ENCODE results near the gene PCDHGB4.
A peak's percentile ranks its signal among the peaks of the same experiment; 100 is the strongest.
"Not testable (repeated sequence)": the region's sequence is repeated elsewhere in the genome, so short reads cannot be mapped to it uniquely, and the experiment has no call there.

PCDHGB4 gene

GRCh38 chr5:141387557-141388311 lies at the start of gene PCDHGB4:
PCDHGB4 (plus strand) TSS chr5:141387698; CDS start chr5:141387885, 187 bp downstream.
- not testable (repeated sequence) for DNase-seq (ENCODE audit: low read depth)

GRCh38 chr5:141338538-141339306 lies 48.8 kb upstream of the PCDHGB4 start, which contains the start of gene PCDHGA2:
PCDHGA2 (plus strand) TSS chr5:141338760.
- DNase-seq (ENCODE audit: low read depth) = no peak

DNA sequence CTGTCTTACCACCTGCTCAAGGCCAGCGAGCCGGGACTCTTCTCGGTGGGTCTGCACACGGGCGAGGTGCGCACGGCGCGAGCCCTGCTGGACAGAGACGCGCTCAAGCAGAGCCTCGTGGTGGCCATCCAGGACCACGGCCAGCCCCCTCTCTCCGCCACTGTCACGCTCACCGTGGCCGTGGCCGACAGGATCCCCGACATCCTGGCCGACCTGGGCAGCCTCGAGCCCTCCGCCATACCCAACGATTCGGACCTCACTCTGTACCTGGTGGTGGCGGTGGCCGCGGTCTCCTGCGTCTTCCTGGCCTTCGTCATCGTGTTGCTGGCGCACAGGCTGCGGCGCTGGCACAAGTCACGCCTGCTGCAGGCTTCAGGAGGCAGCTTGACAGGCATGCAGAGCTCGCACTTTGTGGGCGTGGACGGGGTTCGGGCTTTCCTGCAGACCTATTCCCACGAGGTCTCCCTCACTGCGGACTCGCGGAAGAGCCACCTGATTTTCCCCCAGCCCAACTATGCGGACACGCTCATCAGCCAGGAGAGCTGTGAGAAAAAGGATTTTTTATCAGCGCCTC lies 46.6 kb upstream of the PCDHGB4 start:
- DNase-seq (ENCODE audit: low read depth) = not testable (repeated sequence)

GRCh38 chr5:141342773-141343172 lies 44.7 kb upstream of the PCDHGB4 start:
- DNase-seq (ENCODE audit: low read depth) = no peak

DNA sequence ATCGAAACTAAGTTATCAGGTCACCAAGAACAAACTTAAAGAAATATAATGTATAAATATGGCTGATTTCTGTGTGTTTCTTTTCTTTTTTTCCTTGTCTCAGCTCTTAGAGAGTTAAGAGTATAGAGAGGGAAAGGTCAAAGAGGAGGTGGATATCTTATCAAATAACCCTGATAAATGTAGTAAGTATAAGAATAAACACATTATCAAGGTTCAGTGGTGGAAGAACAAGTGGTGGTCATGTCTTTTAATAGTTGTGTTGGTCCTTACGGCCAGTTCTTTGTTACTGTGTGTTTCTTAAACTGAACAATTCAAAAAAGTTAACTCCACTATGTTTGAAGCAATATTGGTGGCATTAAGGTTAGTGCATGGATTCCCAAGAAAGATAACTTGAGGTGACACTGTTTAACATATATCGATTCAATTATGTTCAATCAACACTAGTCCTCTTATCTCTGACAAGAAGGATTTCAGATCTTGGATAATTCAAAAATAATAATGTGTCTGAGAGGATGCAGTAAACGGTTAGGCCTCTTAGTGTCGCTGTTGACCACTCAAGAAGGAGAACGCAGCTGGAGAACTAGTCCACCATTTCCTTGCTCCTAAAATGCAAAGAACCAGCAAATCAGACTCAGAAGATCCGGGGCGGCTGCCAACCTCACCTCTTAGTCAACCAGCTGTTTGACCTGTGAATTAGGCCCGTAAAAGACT lies 44.1 kb upstream of the PCDHGB4 start, which contains the start of gene PCDHGA3:
Gene PCDHGA3 (plus strand): TSS at position 588 of the 711 bp plus-strand sequence. CDS start 205 bp downstream, outside the sequence.
- no peak for DNase-seq (ENCODE audit: low read depth)

GRCh38 chr5:141343953-141344463 lies 43.5 kb upstream of the PCDHGB4 start:
- DNase-seq (ENCODE audit: low read depth) = no peak

- DNase-seq (ENCODE audit: low read depth) = no peak
Measured at GRCh38 chr5:141345327-141345726, 42.2 kb upstream of the PCDHGB4 start.

- not testable (repeated sequence) for DNase-seq (ENCODE audit: low read depth)
Measured at GRCh38 chr5:141346017-141346416, 41.5 kb upstream of the PCDHGB4 start.

DNA sequence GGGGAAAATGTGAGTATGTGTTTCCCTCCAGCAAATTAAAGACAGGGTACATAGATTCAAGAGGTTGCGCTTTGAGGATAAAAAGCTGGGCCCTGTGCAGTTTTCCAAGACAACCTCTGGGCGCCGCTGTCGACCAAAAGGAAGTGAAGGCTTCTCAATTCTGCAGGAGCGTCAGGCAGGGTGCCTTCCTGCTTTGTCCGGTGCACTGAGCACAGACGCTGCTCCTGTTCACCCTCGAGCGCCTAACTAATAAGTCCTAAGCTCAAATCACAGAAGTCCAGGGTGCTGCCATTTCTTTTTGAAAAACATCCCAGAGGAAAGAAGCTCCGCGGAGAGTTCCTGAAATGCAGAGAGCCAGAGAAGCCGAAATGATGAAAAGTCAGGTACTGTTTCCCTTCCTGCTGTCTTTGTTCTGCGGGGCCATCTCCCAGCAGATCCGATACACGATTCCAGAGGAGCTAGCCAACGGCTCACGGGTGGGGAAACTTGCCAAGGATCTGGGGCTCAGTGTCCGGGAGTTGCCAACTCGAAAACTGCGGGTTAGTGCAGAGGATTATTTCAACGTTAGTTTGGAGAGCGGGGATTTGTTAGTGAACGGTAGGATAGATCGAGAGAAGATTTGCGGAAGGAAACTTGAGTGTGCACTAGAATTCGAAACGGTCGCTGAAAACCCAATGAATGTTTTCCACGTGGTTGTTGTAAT lies 37.4 kb upstream of the PCDHGB4 start, which contains the start of gene PCDHGB1:
Gene PCDHGB1 (plus strand): TSS at position 183 of the 703 bp plus-strand sequence. CDS start 162 bp downstream, at position 345.
- no peak for DNase-seq (ENCODE audit: low read depth)

DNA sequence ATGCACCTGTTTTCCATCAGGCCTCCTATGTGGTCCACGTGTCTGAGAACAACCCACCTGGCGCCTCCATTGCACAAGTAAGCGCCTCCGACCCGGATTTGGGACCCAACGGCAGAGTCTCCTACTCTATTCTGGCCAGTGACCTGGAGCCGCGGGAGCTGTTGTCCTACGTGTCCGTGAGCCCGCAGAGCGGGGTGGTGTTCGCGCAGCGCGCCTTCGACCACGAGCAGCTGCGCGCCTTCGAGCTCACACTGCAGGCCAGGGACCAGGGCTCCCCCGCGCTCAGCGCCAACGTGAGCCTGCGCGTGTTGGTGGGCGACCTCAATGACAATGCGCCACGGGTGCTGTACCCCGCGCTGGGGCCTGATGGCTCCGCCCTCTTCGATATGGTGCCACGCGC lies 35.9 kb upstream of the PCDHGB4 start:
- no peak for DNase-seq (ENCODE audit: low read depth)

DNA sequence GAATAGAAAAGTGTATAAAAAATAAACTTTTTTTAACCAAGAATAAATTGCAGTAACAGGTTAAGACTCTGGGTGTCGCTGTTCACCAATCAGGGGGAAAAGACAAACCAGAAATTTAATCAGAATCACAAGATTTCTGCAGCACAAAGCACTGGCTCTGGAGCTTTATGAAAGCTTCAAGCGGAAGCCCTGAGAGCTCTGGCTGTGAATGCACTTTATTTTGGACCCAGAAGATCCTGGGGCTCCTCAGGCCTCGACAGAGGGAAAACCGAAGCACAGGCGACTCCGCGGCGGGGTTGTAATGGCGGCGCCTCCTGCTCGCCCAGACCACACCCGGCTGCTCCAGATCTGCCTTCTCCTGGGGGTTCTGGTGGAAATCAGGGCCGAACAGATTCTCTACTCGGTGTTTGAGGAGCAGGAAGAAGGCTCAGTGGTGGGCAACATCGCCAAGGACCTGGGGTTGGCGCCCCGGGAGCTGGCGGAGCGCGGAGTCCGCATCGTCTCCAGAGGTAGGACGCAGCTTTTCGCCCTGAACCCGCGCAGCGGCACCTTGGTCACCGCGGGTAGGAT lies 32.5 kb upstream of the PCDHGB4 start, which contains the start of gene PCDHGA4:
Gene PCDHGA4 (plus strand): TSS at position 122 of the 570 bp plus-strand sequence. CDS start 87 bp downstream, at position 209.
- no peak for DNase-seq (ENCODE audit: low read depth)

DNA sequence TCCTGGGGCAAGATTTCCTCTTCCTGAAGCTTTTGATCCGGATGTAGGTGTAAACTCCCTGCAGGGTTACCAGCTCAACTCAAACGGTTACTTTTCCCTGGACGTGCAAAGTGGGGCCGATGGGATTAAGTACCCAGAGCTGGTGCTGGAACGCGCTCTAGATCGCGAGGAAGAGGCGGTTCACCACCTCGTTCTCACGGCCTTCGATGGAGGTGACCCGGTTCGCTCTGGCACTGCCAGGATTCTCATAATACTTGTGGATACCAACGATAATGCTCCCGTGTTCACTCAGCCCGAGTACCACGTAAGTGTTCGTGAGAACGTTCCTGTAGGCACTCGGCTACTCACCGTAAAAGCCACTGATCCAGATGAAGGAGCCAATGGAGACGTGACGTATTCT lies 31.9 kb upstream of the PCDHGB4 start:
- no peak for DNase-seq (ENCODE audit: low read depth)

DNA sequence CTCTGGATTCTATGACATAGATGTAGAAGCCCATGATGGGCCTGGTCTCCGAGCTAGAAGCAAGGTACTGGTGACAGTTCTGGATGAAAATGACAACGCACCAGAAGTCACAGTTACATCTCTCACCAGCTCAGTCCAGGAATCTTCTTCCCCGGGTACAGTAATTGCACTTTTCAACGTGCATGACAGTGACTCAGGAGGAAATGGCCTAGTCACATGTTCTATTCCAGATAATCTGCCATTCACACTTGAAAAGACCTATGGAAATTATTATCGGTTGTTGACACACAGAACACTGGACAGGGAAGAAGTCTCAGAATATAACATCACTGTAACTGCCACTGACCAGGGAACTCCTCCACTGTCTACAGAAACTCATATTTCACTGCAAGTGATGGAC lies 31.4 kb upstream of the PCDHGB4 start:
- DNase-seq (ENCODE audit: low read depth) = no peak

GRCh38 chr5:141356950-141357349 lies 30.5 kb upstream of the PCDHGB4 start:
- no peak for DNase-seq (ENCODE audit: low read depth)

- peak; percentile 4 for DNase-seq (ENCODE audit: low read depth)
Measured at GRCh38 chr5:141359790-141360426, 27.6 kb upstream of the PCDHGB4 start, which contains the start of gene PCDHGB2. PCDHGB2 (plus strand) TSS chr5:141359994; CDS start chr5:141360136, 142 bp downstream.

GRCh38 chr5:141360685-141361084 lies 26.8 kb upstream of the PCDHGB4 start:
- no peak for DNase-seq (ENCODE audit: low read depth)

DNA sequence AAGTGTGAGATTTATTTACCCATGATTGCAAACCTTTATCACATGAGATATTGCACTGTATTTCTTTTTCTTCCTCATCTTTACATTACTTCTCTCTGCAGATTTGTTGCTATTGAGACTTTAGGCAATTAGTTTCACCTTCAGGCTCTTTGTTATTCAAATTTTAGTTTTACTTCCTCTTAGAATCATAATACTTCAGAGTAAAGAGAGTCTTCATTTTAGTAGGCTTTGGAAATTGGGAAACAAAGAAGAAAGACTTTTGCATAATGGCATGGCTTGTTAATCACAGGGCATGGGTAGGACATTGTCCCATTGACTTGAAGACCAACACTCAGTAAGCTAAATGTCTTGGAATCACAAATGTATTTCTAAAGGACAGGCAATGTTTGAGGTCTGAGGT lies 24.8 kb upstream of the PCDHGB4 start:
- DNase-seq (ENCODE audit: low read depth) = no peak

- DNase-seq (ENCODE audit: low read depth) = no peak
Measured at GRCh38 chr5:141363952-141364660, 23.4 kb upstream of the PCDHGB4 start, which contains the start of gene PCDHGA5. PCDHGA5 (plus strand) TSS chr5:141364162; CDS start chr5:141364331, 169 bp downstream.

Data from HS-5 (cell line).